SU-DHL-6 (cell line): Measurements from ENCODE around the gene TMEM117.

Source experiments
- CTCF ChIP-seq: fragments of 200-600 bp; sonication (generic); IDR thresholded peaks from one replicate; pipeline ENCODE4 v1.5.1; 2017; ENCODE audit warnings: antibody characterized with exemption, mild to moderate bottlenecking, low read length, moderate library complexity; ENCODE audit not compliant: insufficient read depth, poor library complexity, severe bottlenecking
- EZH2phosphoT487 ChIP-seq: fragments of 200-600 bp; sonication (generic), shearing (Covaris generic); conservative IDR thresholded peaks from 2 replicates; pipeline ENCODE4 v1.6.1; 2018; ENCODE audit warnings: mild to moderate bottlenecking, antibody characterized with exemption, low read length, moderate library complexity, mixed read lengths

- TF ChIP-seq CTCF, result no peak
- no peak for TF ChIP-seq EZH2phosphoT487
Observed at GRCh38 chr12:44422559-44422958, 586.7 kb downstream of the TMEM117 start.
